Smooth muscle cell (in vitro differentiated cells): ENCODE data around the gene TLE1. TPM values are rescaled to one million over a fixed set of nuclear protein-coding genes. Genes with fewer than 3 reads are reported as not detected.

Experiments used
- DNase-seq: peaks from one replicate; lab custom pipeline; 2025; ENCODE audit not compliant: unreplicated experiment; lab: John Stamatoyannopoulos, UW
- H2AFZ ChIP-seq: fragments of 200-600 bp; sonication (generic); 2 replicates; pipeline ENCODE4 v1.6.0; 2016; ENCODE audit warnings: antibody characterized with exemption, low read depth, mild to moderate bottlenecking
- H3F3A ChIP-seq: fragments of 200-600 bp; sonication (generic); 2 replicates; pipeline ENCODE4 v1.6.0; 2017; ENCODE audit warnings: antibody characterized with exemption, low read depth
- H3K27ac ChIP-seq: fragments of 200-600 bp; sonication (generic); 2 replicates; pipeline ENCODE4 v1.5.1; 2016; ENCODE audit warnings: low read depth, mild to moderate bottlenecking
- H3K27me3 ChIP-seq: fragments of 200-600 bp; sonication (generic); 2 replicates; pipeline ENCODE4 v1.6.1; 2016; ENCODE audit warnings: low read depth, mild to moderate bottlenecking
- H3K36me3 ChIP-seq: fragments of 200-600 bp; sonication (generic); 2 replicates; pipeline ENCODE4 v1.5.1; 2016; ENCODE audit warnings: low read depth
- H3K4me1 ChIP-seq: fragments of 200-600 bp; sonication (generic); 2 replicates; pipeline ENCODE4 v1.5.1; 2016; ENCODE audit warnings: low read depth
- H3K4me2 ChIP-seq: fragments of 200-600 bp; sonication (generic); 2 replicates; pipeline ENCODE4 v1.6.0; 2016; ENCODE audit warnings: mild to moderate bottlenecking
- H3K4me3 ChIP-seq: fragments of 200-600 bp; sonication (generic); 2 replicates; pipeline ENCODE4 v1.5.1; 2016; ENCODE audit warnings: mild to moderate bottlenecking
- H3K79me2 ChIP-seq: fragments of 200-600 bp; sonication (generic); 2 replicates; pipeline ENCODE4 v1.6.0; 2016; ENCODE audit warnings: low read depth, mild to moderate bottlenecking
- H3K9ac ChIP-seq: fragments of 200-600 bp; sonication (generic); 2 replicates; pipeline ENCODE4 v1.6.0; 2016; ENCODE audit warnings: low read depth
- H3K9me3 ChIP-seq: fragments of 200-600 bp; sonication (generic); replicated peaks from 2 replicates; pipeline ENCODE4 v1.5.1; 2016; ENCODE audit warnings: low read depth
- H4K20me1 ChIP-seq: fragments of 200-600 bp; sonication (generic); 2 replicates; pipeline ENCODE4 v1.6.0; 2016; ENCODE audit warnings: low read depth
- WGBS: methylation state at CpG from one replicate; pipeline ENCODE4 v1.1.7; 2016; ENCODE audit warnings: low lambda C conversion rate; 5-methylcytosine and 5-hydroxymethylcytosine counted together
- polyA plus RNA-seq: library from polyadenylated mRNA; unstranded; fragments of >200 nt; fragmentation: Nextera tagmentation; extraction: Ambion mirVana; gene quantifications from 2 replicates; pipeline ENCODE4 v1.2.1, GENCODE V29; 2016
- total RNA-seq: library from RNA; depleted of rRNA; stranded (reverse); fragments of >200 nt; gene quantifications from 2 replicates; pipeline ENCODE4 v1.2.3, GENCODE V29; 2014
- TF ChIP-seq, protein P1 (sequence below): fragments of 200-600 bp; sonication (generic); IDR thresholded peaks from 2 replicates; pipeline ENCODE4 v1.5.1; 2017; ENCODE audit warnings: borderline replicate concordance, mild to moderate bottlenecking, antibody characterized with exemption; ENCODE audit not compliant: insufficient read depth, poor library complexity, severe bottlenecking

Gene TLE1
- total and polyA plus RNA-seq, 2 experiments from 2014 or later = 32.5 to 35.2 TPM

DNA sequence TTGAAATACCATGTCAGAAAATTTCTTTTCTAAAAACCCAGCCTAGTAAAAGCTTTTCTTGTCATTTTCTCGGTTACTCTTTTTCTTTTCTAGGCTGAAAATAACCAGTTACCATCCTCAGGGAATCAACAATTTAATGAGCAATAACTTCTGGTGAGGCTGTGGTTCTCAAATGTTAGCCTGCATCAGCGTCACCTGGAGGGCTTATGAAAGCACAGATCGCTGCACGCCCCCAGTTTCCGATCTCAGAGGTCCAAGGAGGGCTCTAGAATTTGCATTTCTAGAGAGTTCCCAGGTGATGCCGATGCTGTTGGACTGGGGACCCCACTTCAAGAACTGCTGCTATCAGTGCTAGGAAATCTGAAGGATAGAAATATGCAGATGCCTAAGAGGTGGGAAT lies 28.9 kb upstream of the TLE1 start:
- H3K4me3 ChIP-seq = no peak overlapping the region
- H3F3A ChIP-seq = no peaks in the 10 kb centered on the region
- 81% methylated on average over 6 of the region's 6 CpGs for WGBS
- no peaks in the 10 kb centered on the region for H3K27me3 ChIP-seq
- no peak overlapping the region for H3K9ac ChIP-seq
- no peaks in the 10 kb centered on the region for H4K20me1 ChIP-seq
- no peak for DNase-seq
- H3K9me3 ChIP-seq = no peaks in the 10 kb centered on the region
- peaks cover 9% of the 10 kb centered on the region for H3K4me1 ChIP-seq
- H3K27ac ChIP-seq = peak overlapping the region; percentile 2
- no peaks in the 10 kb centered on the region for H3K79me2 ChIP-seq
- TF ChIP-seq, protein P1, sequence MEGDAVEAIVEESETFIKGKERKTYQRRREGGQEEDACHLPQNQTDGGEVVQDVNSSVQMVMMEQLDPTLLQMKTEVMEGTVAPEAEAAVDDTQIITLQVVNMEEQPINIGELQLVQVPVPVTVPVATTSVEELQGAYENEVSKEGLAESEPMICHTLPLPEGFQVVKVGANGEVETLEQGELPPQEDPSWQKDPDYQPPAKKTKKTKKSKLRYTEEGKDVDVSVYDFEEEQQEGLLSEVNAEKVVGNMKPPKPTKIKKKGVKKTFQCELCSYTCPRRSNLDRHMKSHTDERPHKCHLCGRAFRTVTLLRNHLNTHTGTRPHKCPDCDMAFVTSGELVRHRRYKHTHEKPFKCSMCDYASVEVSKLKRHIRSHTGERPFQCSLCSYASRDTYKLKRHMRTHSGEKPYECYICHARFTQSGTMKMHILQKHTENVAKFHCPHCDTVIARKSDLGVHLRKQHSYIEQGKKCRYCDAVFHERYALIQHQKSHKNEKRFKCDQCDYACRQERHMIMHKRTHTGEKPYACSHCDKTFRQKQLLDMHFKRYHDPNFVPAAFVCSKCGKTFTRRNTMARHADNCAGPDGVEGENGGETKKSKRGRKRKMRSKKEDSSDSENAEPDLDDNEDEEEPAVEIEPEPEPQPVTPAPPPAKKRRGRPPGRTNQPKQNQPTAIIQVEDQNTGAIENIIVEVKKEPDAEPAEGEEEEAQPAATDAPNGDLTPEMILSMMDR = no peak
- no peaks in the 10 kb centered on the region for H3K36me3 ChIP-seq
- H2AFZ ChIP-seq = no peak overlapping the region
- H3K4me2 ChIP-seq = no peak overlapping the region

DNA sequence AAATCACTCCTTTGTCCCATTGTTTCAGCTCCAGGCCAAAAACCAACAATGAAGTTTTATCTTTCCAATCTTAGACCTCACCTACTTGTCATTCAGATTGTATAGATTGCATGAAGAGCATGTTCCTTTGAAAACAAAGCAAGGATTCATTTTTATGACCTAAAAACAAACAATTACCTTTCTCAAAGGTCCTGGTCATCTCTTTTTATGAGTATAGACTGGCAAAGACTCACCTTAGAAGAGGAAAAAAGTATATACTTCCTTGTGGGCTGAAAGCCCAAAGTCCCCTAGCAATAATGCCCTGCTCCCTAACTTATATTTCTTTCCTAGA lies 28.4 kb upstream of the TLE1 start:
- Histone ChIP-seq H3K79me2 (no peaks in the 10 kb centered on the region), H3F3A (no peaks in the 10 kb centered on the region), H3K4me3 (no peak overlapping the region), H2AFZ (no peak overlapping the region), H3K36me3 (no peaks in the 10 kb centered on the region), H3K9me3 (no peaks in the 10 kb centered on the region), H3K4me1 (peaks cover 9% of the 10 kb centered on the region), H4K20me1 (no peaks in the 10 kb centered on the region), H3K4me2 (no peak overlapping the region), H3K27ac (peak overlapping the region; percentile 2), H3K27me3 (no peaks in the 10 kb centered on the region), H3K9ac (no peak overlapping the region)
- DNase-seq = no peak
- TF ChIP-seq, protein P1 = no peak

DNA sequence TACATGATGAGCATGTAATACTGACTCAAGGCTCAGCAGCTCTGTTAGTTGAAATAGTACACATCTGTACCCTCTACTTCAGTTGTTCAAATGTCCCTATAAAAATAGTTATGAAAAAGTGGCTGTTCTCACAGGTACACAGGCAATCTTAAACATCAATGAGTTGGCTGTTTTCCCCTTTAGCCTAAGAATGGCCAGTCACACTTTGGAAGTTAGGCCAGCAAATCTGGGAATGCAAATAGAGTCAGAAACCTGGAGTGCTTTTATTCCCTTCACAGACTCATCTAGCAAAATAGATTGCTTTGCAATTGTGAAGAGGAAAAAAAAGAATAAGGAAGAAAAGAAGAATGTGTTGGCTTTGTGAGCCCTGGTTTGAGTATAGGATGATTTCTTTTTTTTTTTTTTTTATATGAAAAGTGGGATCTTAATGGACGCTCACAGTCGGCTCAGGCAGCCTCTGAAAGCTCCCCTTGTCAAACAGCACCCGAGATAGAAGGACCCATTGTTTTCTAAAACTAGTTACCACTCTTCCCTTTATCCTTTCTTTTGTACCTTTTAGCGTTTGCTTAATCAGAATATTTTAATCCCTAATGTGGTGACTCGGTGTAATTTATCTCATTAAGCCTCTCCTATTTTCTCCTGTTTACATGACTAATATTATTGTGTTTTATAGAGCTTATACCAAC lies 27.9 kb upstream of the TLE1 start:
- no peak for DNase-seq
- Histone ChIP-seq H3K36me3 (no peaks in the 10 kb centered on the region), H3K4me2 (no peak overlapping the region), H3K4me3 (no peak overlapping the region), H3K27ac (peak overlapping the region; percentile 2), H3K9ac (no peak overlapping the region), H3F3A (no peaks in the 10 kb centered on the region), H3K9me3 (no peaks in the 10 kb centered on the region), H3K27me3 (no peaks in the 10 kb centered on the region), H3K4me1 (peaks cover 9% of the 10 kb centered on the region), H4K20me1 (no peaks in the 10 kb centered on the region), H2AFZ (no peak overlapping the region), H3K79me2 (no peaks in the 10 kb centered on the region)
- WGBS = 46% methylated on average over 5 of the region's 5 CpGs
- TF ChIP-seq, protein P1 = no peak

DNA sequence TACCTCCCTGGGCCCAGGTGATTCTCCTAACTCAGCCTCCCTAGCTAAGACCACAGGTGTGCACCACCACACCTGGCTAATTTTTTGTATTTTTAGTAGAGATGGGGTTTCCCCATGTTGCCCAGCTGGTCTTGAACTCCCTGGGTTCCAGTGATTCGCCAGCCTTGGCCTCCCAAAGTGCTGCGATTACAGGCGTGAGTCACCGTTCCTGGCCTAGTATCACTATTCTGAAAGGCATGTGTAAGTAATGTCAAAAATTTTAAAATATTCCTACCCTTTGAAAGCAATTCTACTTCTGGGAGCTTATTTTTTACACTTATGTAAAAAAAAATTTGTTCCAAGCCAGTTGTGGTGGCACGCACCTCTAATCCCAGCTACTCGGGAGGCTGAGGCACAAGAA lies 27.1 kb upstream of the TLE1 start:
- peaks cover 9% of the 10 kb centered on the region for H3K4me1 ChIP-seq
- WGBS = 83% methylated on average over 6 of the region's 6 CpGs
- no peak overlapping the region for H3K9ac ChIP-seq
- no peaks in the 10 kb centered on the region for H3K79me2 ChIP-seq
- TF ChIP-seq, protein P1 = no peak
- H2AFZ ChIP-seq = no peak overlapping the region
- no peaks in the 10 kb centered on the region for H3K9me3 ChIP-seq
- no peaks in the 10 kb centered on the region for H3F3A ChIP-seq
- H3K4me3 ChIP-seq = no peak overlapping the region
- no peak for DNase-seq
- H3K27ac ChIP-seq = no peak overlapping the region
- H3K27me3 ChIP-seq = no peaks in the 10 kb centered on the region
- no peaks in the 10 kb centered on the region for H3K36me3 ChIP-seq
- no peak overlapping the region for H3K4me2 ChIP-seq
- H4K20me1 ChIP-seq = no peaks in the 10 kb centered on the region
